IPS-18c (cell line): ENCODE measurements around the gene DPM2.

Experiments
- H3K4me3 ChIP-seq: 2 replicates; pipeline ENCODE4 v1.7.0; 2013; ENCODE audit warnings: low read depth, mild to moderate bottlenecking, low read length, moderate library complexity; ENCODE audit not compliant: insufficient read depth
- H3K9me3 ChIP-seq: one replicate; pipeline ENCODE4 v1.6.1; 2013; ENCODE audit warnings: mild to moderate bottlenecking, low read length, moderate library complexity; ENCODE audit not compliant: control insufficient read depth, insufficient read depth

Gene DPM2

DNA sequence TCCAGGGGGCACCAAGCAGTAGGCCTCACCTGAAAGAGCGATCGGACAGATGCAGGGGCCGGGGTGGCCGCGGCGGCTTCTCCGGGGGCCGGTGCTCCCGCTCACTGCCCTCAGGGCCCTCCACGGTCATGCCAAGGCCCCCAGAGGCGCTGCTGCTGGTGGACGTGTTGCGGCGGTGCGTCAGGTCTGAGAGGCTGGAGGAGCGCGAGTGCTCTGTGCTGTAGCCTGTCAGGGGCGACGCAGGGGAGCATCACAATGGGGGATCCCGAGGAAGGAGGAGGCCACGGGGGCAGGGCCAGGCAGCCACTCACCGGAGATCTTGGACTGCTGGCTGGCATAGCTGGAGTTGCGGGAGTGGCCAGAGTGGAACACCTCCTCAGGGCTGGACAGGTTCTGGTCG lies 7.7 kb upstream of the DPM2 start:
- peaks cover 2% of the 10 kb centered on the region for H3K9me3 ChIP-seq
- H3K4me3 ChIP-seq = no peak overlapping the region

DNA sequence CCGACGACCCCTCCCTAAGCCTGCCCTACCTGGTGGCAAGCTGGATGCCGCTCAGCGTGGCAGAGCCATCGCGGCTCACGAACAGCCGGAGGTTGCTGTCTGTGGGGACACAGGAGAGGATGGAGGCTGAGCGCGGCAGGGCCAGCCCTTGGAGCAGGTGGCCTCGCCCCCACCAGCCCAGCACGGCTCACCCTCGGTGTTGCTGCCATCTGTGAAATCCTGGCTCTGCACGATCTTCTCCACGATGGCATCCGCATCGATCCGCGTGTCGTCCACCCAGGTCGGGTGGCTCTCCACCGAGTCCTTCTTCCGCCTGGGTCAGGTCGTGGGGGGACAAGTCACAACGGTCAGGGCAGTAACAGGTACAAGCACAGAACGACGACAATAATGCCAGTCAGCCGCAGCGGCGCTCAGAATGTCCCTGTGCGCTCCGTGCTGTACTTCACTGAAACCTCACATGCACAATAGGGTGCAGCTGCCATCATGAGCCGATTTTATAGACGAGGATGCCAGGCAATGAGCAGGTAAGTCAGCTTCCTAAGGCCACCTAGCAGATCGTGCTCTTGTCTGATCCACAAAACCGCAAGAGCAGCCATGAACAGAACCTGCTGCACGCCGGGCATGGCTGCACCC lies 7.0 kb upstream of the DPM2 start:
- Histone ChIP-seq H3K9me3 (peaks cover 2% of the 10 kb centered on the region), H3K4me3 (no peak overlapping the region)

DNA sequence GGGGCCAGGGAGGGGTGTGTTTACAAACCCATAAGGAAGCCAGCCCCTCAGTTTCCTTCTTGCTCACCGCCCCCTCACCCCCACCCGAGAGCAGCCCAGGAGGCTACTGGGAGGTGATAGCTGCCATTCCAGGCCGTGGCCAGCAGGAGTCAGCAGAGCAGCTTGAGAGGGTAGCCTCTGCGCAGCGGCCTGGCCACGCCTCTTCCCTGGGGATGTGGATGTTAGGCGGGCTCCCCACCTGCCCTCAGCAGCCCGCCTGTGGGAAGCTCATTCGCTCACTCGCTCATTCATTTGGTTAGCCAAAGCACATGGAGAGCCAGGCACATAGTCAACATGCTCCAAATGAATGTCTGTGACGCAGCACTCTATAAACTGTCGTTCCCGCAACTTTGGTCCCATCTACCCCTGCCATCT lies 6.1 kb upstream of the DPM2 start:
- H3K9me3 ChIP-seq = peaks cover 2% of the 10 kb centered on the region
- H3K4me3 ChIP-seq = no peak overlapping the region

DNA sequence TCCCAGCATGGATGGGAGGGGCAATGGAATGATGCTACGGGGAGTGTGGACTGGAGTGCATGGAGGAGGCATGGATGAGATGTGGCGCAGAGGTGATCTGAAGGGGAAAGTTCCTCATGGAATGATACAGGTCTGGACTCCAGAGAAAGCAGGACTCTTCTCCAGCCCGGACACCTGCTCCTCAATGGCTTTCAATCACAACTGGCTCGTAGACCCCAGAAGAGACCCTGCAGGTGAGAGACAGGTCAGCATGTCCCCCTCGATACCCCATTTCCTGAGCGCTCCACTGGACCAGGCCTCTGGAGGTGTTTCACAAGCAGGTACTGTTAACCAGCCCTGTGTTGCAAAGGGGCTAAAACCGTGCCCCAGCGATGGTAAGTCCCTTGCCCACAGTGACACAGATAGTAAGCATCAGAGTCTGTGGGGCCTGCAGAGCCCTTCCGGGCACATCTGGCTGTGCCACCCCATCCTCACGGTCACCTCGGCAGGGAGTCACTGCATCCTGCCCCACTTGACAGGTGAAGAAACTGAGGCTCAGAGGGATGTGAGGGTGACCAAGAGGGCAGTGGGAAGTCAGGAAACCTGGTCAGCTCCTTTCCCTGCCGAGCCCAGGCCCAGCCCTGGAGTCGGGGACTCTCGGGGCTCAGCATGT lies 5.5 kb upstream of the DPM2 start:
- Histone ChIP-seq H3K9me3 (peaks cover 2% of the 10 kb centered on the region), H3K4me3 (no peak overlapping the region; the same call in 1 of the 2 replicates)

DNA sequence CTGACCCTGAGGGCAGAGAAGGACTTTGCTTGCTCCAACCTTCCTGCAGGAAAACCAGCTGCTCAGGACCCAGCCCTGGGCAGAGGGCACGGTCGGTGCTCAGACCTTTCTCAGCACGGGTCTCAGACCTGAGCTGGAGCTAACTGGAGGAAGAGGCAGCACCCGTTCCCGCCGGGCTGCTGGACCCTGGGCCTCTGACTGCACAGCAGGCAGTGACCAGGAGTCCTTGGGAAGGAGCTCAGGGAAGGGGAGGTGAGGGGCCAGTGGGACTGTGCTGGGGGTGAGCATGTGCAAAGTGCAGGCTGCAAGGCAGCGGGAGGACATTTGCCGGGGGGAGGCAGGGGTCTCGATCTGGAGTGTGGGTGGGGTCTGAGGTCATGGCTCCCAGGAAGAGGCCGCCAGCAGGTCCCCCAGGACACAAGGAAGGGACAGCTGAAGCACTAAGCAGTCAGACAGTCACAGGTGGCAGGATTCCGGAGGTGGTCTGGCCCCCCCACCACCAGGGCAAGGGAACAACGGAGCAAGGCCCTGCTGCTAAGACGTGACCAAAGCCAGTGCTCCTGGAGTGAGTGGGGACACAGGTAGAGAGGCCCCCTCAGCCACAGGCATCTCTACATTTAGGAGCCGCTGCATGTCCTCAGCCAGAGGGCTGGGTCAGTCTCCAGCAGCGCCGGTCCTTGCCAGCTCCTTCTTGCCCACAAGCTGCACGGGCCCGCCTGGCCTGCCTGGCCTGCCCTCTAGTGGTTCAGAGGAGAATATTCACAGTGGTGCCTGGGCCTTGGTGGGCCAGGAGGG lies 4.8 kb upstream of the DPM2 start:
- H3K9me3 ChIP-seq = peaks cover 2% of the 10 kb centered on the region
- no peak overlapping the region for H3K4me3 ChIP-seq

DNA sequence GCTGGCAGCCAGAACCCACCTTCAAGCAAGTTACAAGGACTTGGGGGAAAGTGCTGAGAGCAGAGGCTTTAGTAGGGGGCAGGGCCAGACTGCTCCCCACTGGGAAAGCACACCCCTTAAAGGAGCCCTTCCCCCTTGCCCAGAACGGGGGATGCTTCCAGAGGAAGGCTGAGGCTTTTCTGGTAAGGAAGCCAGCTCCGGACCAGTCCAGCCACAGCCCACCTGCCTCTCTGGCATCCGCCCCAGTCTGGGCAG lies 4.2 kb upstream of the DPM2 start:
- Histone ChIP-seq H3K4me3 (no peak overlapping the region), H3K9me3 (peaks cover 2% of the 10 kb centered on the region)

DNA sequence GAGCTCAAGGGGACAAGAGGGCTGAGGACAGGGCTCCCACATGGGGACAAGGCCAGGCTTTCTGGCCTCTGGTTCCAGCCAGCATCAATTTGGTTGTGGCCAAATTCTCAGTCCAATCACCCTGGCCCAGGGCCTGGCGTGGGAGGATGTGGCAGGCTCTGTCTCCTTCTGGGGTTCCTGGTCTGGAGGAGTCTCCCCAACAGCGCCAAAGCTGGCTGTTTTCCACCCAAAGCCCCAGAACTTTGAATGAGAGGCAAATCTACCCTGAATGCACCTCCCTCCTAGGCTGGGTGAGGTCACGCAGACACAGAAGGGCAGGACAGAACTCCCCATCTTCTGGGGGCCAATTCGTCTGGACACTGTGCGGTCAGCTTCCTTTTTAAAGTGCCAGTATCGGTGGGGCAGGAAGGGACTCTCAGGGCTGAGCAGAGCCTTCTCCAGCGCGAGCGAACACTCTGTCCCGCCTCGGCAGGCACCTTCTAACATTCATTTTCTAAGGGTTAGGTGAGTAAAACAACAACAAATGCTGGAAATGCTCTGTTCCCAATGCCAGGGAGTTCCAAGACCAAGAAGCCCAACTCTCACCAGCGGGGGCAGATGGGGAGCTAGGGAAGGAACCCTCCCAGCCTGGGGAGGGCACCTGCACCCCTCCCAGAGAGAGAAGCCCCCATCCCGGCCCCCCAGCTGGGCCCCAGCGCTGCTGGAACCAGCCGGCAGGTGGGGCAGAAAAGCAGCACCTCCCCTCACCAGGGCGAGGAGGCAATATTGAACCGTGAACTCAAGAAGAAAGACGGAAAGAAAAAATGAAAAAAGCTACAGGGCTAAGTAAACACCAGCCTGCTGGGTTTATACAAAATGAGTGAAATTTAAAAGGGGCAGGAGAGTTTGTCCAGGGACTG lies 3.7 kb upstream of the DPM2 start:
- H3K9me3 ChIP-seq = peaks cover 2% of the 10 kb centered on the region
- H3K4me3 ChIP-seq = no peak overlapping the region

DNA sequence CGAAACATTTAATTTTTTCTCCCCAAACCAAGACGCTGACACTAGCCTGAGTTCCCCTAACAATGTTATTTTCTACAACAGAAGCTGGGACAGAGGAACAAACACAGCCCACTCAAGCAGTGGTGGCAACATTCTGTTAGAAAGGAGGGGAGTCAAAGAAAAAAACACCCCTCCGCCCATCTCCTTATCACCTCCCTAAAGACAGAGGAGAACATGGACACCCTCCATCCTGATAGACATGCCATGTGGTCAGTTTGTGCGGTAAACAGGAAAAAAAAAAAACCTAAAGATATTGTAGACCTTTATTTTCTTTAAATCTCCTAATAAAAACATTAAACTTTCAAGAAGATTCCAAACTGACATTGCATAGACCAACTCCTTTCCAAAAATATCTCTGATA lies 2.9 kb upstream of the DPM2 start:
- Histone ChIP-seq H3K4me3 (no peak overlapping the region), H3K9me3 (peaks cover 2% of the 10 kb centered on the region)

DNA sequence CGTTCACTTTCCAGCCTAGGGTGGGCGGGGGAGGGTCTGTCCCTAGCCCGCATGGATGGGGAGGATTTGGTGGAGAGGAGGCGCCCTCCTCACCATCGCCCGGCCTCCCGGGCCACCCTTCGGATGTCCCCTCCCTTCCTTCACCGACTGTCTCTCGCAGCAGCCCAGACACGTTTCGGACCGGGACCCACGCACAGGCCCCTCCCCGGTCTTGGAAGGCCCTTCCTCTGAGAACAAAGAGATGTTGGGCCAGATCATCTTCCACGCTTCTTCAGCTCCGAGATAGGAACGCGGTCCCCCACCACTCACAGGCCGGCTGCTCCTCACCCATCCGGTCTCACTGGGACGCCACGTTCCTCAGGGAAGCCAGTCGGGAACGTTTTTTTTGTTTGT lies 640 bp upstream of the DPM2 start:
- H3K4me3 ChIP-seq = peak overlapping the region; percentile 96
- H3K9me3 ChIP-seq = peaks cover 2% of the 10 kb centered on the region

DNA sequence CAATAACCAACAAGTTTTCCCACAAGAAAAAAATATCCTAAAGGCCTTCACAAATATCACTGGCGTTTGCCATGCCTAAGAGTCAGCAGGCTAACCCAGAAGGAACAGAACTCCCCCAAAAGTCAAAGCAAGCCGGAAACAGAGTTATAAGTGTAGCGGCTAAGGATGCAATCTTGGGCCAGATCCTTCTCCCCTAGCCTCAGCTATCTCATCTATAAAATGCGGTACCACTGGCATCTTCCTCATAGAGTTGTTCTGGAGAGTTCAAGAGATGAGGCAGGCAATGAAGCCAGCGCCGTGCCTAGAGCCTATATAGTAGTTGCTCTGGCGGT lies 632 bp downstream of the DPM2 start:
- Histone ChIP-seq H3K9me3 (peaks cover 2% of the 10 kb centered on the region), H3K4me3 (peak overlapping the region; percentile 96)

DNA sequence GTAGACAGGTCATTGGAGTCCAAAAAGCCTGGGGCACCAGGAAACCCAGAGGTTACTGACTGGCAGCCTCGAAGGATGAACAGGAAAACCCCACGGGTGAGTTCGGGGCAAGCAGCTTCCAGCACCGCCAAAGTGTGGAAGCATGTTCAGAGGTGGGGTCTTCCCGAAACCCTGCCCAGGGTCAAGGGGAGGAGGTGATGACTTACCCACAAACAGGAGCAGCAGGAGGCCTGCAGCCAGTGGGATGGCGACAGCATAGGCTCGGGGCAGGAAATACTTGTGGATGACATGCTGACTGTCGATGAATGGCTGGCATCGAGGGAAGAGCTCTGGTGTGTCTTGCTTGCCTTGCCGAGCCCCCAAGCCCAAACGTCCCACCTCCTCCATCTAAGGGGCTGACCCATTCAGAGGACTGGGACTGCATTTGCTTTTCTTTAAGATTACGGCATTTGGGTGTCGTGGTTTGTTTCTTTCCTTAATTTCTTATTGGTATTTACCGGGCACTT lies 1.3 kb downstream of the DPM2 start:
- Histone ChIP-seq H3K4me3 (peak overlapping the region; percentile 96; the same call in 1 of the 2 replicates), H3K9me3 (peaks cover 2% of the 10 kb centered on the region)

DNA sequence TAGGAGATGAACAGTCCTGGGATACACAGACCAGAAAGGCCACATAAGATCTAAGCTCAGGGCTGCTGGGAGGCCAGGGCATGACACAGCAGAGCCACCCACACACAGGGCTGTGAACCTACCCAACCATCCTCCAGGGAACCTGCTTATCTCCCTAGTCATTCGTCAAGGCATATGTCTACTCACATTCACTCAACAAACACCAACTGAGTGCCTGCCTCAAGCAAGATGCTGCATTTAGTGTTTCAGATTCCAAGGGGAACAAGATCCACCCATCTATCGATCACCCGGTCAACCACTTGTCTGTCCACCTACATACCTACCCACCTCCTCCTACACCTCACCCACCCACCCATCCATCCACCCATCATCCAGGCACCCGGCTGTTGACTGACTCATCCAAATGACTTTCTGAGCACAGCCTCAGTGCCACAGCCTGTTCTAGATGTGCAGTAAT lies 1.9 kb downstream of the DPM2 start:
- H3K9me3 ChIP-seq = no peaks in the 10 kb centered on the region
- H3K4me3 ChIP-seq = no peak overlapping the region

DNA sequence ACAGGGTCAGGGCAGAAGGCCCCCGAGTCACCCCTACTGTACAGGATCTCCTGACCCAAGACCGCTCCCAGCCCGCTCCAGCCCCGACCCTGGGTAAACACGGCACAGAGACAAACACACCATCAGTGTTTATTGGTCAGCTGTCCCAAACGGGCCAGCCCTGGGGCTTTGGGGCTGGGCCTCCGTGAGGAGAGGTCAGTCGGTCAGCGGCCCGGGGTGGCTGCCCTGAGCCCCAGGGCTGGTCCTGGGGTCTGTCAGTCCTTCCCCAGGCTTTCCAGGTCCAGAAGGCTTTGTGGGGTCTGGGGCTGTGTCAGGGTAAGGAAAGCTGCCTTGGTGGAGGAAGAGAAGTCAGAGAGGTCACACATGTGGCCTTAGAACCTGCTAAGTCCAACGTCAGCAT lies 2.7 kb downstream of the DPM2 start:
- Histone ChIP-seq H3K4me3 (no peak overlapping the region), H3K9me3 (no peaks in the 10 kb centered on the region)

DNA sequence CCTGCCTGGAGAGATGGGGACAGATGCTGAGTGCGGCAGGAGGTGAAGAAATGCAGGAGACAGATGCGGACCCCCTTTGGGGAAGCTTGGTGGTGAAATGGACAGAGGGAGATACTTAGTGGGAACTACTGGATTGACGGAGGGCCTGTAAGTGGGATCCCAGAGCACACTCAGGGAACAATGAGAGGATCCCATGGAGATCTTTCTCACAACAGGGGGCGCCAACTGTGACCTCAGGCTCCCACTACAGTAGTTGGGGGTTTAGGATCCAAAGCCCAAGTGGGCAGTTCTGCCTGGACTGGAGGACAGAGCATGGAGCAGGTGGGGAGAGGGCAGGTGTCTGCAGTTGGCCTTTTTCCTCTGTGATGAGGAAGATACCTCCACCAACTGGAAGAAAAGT lies 3.4 kb downstream of the DPM2 start:
- no peaks in the 10 kb centered on the region for H3K9me3 ChIP-seq
- H3K4me3 ChIP-seq = no peak overlapping the region

DNA sequence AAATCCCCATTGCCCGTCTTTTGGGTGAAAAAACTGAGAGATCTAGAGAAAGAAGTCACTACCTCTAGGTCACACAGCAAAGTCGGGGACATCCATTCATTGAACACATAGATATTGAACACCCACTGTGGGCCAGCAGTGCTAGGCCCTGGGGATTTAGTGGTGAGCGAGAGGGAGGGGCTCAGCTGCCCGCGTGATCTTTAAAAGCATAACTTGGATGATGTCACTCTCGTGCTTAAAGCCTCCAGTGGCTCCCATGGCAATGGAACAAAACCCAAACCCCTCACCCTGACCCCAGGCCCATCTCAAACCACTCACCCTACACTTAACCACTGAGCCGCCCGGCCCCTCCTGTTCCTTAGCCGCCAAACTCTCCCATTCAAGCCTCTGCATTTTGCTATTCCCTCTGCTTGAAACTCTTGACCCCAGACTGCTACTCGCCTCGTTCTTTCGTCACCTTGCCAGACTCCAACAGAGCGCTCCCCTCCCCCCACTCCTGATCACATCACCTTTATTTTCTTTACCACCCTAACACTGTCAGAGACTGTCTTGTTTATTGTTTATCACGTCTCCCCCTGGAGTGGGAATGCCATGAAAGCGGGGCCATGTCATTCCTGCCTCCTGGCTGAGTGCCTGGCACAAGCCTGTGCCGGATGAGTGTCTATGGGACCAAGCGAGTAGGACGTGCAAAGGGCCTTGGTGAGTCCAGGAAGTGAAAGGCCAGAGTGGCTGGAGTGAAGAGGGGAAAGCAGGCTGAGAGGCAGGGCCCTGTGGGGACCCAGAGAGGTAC lies 6.4 kb downstream of the DPM2 start:
- Histone ChIP-seq H3K4me3 (peak overlapping the region; percentile 71), H3K9me3 (no peaks in the 10 kb centered on the region)

DNA sequence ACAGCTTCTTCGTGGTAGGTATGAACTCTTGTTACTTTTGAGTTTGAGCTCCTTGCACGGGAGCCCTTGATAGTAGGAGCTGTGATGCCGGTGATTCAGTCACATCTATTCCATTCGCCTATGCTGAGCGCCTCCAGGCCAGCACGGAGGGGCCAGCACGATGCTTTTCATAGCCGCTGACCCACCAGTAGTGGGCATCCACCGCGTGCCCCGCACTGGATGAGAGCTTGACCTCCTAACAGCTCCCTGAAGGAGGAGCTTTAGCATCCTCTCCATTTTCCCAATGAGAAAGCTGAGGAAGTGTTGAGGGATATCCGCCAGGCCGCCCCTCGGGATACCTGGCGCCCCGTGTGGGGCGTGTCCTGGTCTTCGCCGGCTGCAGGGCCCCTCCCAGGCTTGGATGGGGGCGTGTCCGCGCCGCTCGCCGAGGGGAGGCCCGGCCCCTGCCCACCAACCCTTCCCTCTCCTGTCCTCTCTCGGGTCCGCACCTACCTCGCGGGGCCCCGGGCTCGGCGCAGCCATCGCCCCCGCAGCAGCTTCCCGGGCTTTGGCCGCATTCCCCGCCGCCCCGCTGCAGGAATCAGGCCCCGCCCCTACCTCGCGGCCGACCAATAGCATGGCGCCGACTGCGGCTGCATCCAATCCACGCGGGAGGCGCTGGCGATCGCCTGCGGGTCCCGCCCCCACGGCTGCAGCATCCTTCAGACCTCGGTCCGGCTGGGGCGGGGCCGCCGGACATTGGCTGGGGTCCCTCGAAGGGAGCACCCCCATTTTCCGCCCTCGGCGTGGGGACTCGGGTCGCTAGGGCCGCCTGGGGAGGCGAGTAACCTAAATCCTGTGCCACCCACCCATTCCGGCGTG lies 7.2 kb downstream of the DPM2 start, which contains the start of gene PIP5KL1:
Gene PIP5KL1, minus strand, starts transcription at position 547 of the 861 bp plus-strand sequence. Its CDS starts 25 bp downstream, at position 522.
- Histone ChIP-seq H3K9me3 (no peaks in the 10 kb centered on the region), H3K4me3 (peak within 1 kb of the TSS; percentile 71)
